GM21786 (cell line): Measurements from ENCODE around the gene TK2.

Experiments used
- ATAC-seq: cut with Tn5 transposase; IDR thresholded peaks from one replicate; pipeline ENCODE4 v1.9.1; 2021; ENCODE audit not compliant: unreplicated experiment

The TK2 gene

GRCh38 chr16:66547101-66547989, 2.6 kb downstream of the TK2 start:
- ATAC-seq = no peak

GRCh38 chr16:66544016-66544757, 5.7 kb downstream of the TK2 start:
- ATAC-seq = no peak

GRCh38 chr16:66543541-66543940, 6.4 kb downstream of the TK2 start:
- no peak for ATAC-seq

- ATAC-seq = no peak
These were observed 7.5 kb downstream of the TK2 start for GRCh38 chr16:66542396-66542795.

GRCh38 chr16:66541388-66542355, 8.2 kb downstream of the TK2 start:
- no peak for ATAC-seq

GRCh38 chr16:66539623-66540469, 10.1 kb downstream of the TK2 start:
- peak; percentile 80 for ATAC-seq

- ATAC-seq = no peak
These were observed 11.0 kb downstream of the TK2 start for GRCh38 chr16:66538910-66539309.

- ATAC-seq = no peak
These were observed 12.7 kb downstream of the TK2 start for GRCh38 chr16:66537236-66537635.

- ATAC-seq = no peak
These were observed 13.4 kb downstream of the TK2 start for GRCh38 chr16:66536525-66536924.

GRCh38 chr16:66534376-66534799, 15.5 kb downstream of the TK2 start:
- ATAC-seq = no peak

GRCh38 chr16:66529475-66529874, 20.4 kb downstream of the TK2 start:
- no peak for ATAC-seq

- ATAC-seq = no peak
These were observed 21.6 kb downstream of the TK2 start for GRCh38 chr16:66528294-66528693.

GRCh38 chr16:66525396-66526180, 24.3 kb downstream of the TK2 start:
- no peak for ATAC-seq

- ATAC-seq = peak; percentile 71
These were observed 25.2 kb downstream of the TK2 start for GRCh38 chr16:66524601-66525164.

GRCh38 chr16:66523861-66524354, 26.0 kb downstream of the TK2 start:
- ATAC-seq = peak; percentile 44

- ATAC-seq = no peak
These were observed 26.9 kb downstream of the TK2 start for GRCh38 chr16:66522816-66523590.

- ATAC-seq = peak; percentile 44
These were observed 27.8 kb downstream of the TK2 start for GRCh38 chr16:66521951-66522771.
